Aorta (tissue), 5 donors: ENCODE data around the gene DCXR. TPM values are rescaled to one million over a fixed set of nuclear protein-coding genes. Genes with fewer than 3 reads are reported as not detected.

Source experiments
- ATAC-seq: fragments of 200-7000 bp; cut with Tn5 transposase; one replicate; pipeline ENCODE4 v1.9.1; 2022; ENCODE audit warnings: moderate library complexity; ENCODE audit not compliant: low FRiP score
- DNase-seq, 2 donors: peaks; one replicate each; pipeline ENCODE4 v3.0.0-alpha.2; 2020
- H3K27ac ChIP-seq, 2 donors: one replicate each; pipeline ENCODE4 v1.5.1; 2013; ENCODE audit warnings: low read length in 2 of 2, mild to moderate bottlenecking in 2 of 2, moderate library complexity in 2 of 2, control low read depth in 1 of 2, inconsistent platforms in 1 of 2, low read depth in 1 of 2
- H3K27me3 ChIP-seq, 2 donors: one replicate each; pipeline ENCODE4 v1.6.1; 2013; ENCODE audit warnings: control low read depth in 1 of 2, low read length in 1 of 2, mild to moderate bottlenecking in 1 of 2, moderate library complexity in 1 of 2; ENCODE audit not compliant: insufficient read depth in 2 of 2, control insufficient read depth in 1 of 2
- H3K36me3 ChIP-seq, 2 donors: one replicate each; pipeline ENCODE4 v1.6.1; 2013; ENCODE audit warnings: control low read depth in 1 of 2, low read length in 1 of 2, mild to moderate bottlenecking in 1 of 2; ENCODE audit not compliant: insufficient read depth in 2 of 2, control insufficient read depth in 1 of 2
- H3K4me1 ChIP-seq, 2 donors: one replicate each; pipeline ENCODE4 v1.6.1; 2013; ENCODE audit warnings: low read length in 2 of 2, control low read depth in 1 of 2, mild to moderate bottlenecking in 1 of 2, moderate library complexity in 1 of 2; ENCODE audit not compliant: insufficient read depth in 2 of 2, control insufficient read depth in 1 of 2
- H3K4me3 ChIP-seq, 2 donors: one replicate each; pipeline ENCODE4 v1.5.1; 2013; ENCODE audit warnings: low read length in 2 of 2, control low read depth in 1 of 2, mild to moderate bottlenecking in 1 of 2
- H3K9me3 ChIP-seq: one replicate; pipeline ENCODE4 v1.6.1; 2013; ENCODE audit warnings: mild to moderate bottlenecking, low read length; ENCODE audit not compliant: control insufficient read depth
- WGBS, 2 donors: extraction: QIAGEN DNeasy Blood & Tissue Kit; methylation state at CpG; one replicate each; pipeline ENCODE4 v1.1.7; 2013; 5-methylcytosine and 5-hydroxymethylcytosine counted together
- intact Hi-C, 2 donors: fragments of 100-400 bp; cut with DNase I; formaldehyde crosslinking; loops; one replicate each; pipeline versions ENCODE4 v1.14.2 to v1.15.0; 2022
- polyA plus RNA-seq, 2 donors: library from polyadenylated mRNA; stranded (reverse); fragments of 200-250 nt; gene quantifications; one replicate each; pipeline ENCODE4 v1.2.3, GENCODE V29; 2013
- total RNA-seq, 2 donors: library from RNA; stranded (reverse); fragmentation: NEBNext Ultra II Directional; extraction: Animal tissue kit (Norgen Biotek cat#: 25700); gene quantifications; one replicate each; pipeline ENCODE4 v1.2.1, GENCODE V29; 2021
- donor health status: healthy with polysubstance abuse.
- donor health status: Bipolar disorder and iron deficiency.
- donor health status: DM: no; HTN: no; CAD: no.
- donor health status: DM: no; HTN: no; CAD: no.
- donor health status: DM: yes; HTN: yes; CAD: no.

The DCXR gene
- total and polyA plus RNA-seq, 4 donors, result 34.9 to 81.0 (median 71.1) TPM

DNA sequence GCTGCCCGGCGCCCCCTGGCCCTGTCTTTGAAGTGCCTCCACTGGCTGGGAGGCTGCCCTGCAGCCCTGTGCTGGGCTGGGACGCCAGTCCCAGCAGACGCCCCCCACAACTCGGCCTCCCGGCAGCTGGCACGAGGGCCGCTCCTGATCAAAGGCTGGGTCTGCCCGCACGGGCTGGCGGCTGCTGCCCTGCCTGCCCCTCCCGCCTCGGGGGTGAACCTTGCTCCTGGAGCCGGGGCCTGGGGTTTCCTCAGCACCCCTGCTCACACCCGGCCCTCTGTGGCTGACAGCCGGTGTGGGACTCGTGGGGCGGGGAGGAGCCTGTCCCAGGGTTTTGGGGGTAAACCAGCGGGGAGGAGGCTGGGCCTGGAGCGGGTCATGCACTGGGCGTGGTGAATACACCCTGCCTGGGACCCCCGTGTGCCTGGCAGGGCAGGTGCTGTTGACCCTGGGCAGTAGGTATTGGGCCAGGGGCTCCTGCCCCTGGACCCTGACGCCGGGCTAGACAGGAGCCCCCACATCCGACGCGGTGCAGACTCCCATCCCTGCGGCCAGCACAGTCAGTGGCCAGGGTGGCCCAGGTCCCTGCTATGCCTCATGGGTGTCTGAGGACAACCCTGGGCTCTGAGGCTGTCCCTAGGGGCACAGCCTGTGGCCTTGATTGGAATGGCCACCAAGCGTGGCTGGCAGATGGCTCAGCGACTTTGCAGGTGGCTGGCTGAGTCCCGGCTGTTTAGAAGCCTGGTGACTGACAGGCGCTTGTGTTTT, 36.5 kb downstream of the DCXR start:
- Histone ChIP-seq H3K4me1 (no peaks in the 10 kb centered on the region), H3K27me3 (no peaks in the 10 kb centered on the region), H3K27ac (no peak overlapping the region), H3K9me3 (no peaks in the 10 kb centered on the region), H3K36me3 (no peaks in the 10 kb centered on the region), H3K4me3 (no peak overlapping the region)
- intact Hi-C loops, result no loop called here
- DNase-seq (no peak), ATAC-seq (no peak)
- WGBS, 2 donors, result 92 to 95% methylated on average over 31 to 32 of the region's 32 CpGs

DNA sequence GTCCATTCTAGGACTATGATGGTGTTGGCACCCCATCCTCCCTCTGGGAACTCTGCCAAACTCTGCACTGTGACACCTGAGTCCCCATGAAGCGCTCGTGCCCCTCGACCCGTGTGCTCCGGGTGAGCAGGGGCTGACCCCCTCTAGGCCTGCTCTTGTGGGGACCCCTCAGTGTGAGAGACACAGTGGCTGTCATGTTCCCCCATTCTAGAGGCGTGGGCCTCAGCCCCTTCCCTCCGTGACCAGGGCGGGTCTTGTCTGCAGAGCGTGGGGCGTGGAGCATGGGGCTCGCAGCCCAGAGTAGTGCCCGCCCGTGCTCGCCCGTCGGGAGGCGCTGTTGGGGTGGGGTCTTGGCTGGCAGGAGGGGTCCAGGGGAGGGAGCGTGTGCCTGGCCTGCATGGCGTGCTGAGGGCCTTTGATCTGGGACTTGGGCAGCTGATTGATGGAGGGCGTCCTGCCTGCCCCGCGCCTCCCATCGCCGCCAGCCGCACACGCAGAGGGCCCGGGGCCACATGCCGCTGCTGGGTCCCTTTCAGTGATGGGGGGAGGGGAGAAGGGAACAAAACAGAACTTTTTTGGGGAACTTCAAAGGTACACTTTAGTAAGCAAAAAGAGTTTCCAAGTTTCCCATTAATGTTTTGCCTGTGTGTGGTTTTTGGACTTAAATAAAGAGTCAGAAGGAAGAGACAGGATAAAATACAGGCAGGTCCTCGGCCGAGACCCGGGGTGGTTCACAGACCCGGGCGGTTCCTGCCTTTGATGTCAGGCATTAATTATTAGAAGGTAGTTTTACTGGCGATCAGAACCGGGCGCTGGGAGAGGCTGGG, 37.3 kb downstream of the DCXR start:
- WGBS, 2 donors, result 89 to 94% methylated on average over 31 to 36 of the region's 36 CpGs
- no peaks in the 10 kb centered on the region for H3K9me3 ChIP-seq
- no peaks in the 10 kb centered on the region for H3K4me1 ChIP-seq
- no peak overlapping the region for H3K4me3 ChIP-seq
- H3K36me3 ChIP-seq, result no peaks in the 10 kb centered on the region
- DNase-seq (no peak), ATAC-seq (no peak)
- no peaks in the 10 kb centered on the region for H3K27me3 ChIP-seq
- no peak overlapping the region for H3K27ac ChIP-seq
- intact Hi-C loops, result no loop called here

DNA sequence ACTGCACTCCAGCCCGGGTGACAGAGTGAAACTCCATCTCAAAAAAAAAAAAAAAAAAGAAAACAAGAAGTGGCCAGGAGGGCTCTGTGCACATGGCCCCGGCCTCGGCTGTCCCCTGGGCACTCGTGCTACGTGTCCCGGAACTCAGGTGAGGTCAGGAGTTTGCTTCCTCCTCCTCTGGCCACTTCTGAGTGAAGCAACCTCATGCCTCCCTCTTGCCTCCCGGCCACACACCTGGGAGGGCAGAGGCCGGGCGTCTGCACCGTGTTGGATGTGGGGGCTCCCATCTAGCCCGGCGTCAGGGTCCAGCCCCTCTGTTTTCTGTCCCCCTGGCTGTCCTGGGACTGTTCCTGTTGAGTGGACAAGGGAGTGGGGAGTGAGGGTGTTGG, 37.9 kb downstream of the DCXR start:
- Histone ChIP-seq H3K4me3 (no peak overlapping the region), H3K27me3 (no peaks in the 10 kb centered on the region), H3K27ac (no peak overlapping the region), H3K36me3 (no peaks in the 10 kb centered on the region), H3K4me1 (no peaks in the 10 kb centered on the region), H3K9me3 (no peaks in the 10 kb centered on the region)
- ATAC-seq, result no peak
- intact Hi-C loops, result no loop called here
- no peak for DNase-seq
- WGBS, 2 donors, result 94% methylated on average over 11 to 12 of the region's 12 CpGs

DNA sequence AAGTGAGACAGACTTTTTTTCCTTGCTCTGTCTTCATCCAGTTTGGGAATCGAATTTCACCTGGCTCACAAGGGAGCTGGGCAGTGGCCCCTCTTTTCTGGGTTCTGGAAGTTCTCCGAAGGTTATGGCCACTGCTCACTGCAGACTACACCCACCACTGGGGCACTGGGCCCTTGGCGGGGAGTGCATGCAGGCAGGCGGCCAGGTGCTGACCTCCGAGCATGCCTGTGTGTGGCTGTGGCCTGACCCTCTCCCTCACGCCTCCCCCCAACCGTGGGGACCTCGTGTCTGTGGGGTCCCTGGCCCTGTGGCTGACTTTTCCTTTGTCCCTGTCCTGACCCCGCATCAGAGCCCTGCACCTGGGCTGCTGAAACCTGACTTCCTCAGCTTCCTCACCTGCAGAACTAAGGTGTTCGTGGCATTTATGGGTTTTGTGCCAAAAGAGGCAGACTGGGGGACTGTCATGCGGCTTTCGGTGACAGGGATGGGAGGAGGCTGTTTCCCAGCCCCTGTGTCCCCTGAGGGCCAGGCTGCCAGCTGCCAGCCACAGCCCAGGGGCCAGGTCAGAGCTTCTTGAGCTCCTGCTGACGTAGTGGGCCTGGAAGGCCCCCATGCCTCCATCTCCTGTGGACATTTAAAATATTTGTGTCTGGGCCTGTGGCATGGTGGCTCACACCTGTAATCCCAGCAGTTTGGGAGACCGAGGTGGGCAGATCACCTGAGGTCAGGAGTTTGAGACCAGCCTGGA, 38.6 kb downstream of the DCXR start:
- ATAC-seq (no peak), DNase-seq (peak in 1 of 2 donors; percentile 41)
- Histone ChIP-seq H3K27me3 (no peaks in the 10 kb centered on the region), H3K4me1 (no peaks in the 10 kb centered on the region), H3K9me3 (no peaks in the 10 kb centered on the region), H3K36me3 (no peaks in the 10 kb centered on the region), H3K27ac (no peak overlapping the region), H3K4me3 (no peak overlapping the region)
- intact Hi-C loops, result no loop called here
- WGBS, 2 donors, result 92 to 93% methylated on average over 14 of the region's 14 CpGs

DNA sequence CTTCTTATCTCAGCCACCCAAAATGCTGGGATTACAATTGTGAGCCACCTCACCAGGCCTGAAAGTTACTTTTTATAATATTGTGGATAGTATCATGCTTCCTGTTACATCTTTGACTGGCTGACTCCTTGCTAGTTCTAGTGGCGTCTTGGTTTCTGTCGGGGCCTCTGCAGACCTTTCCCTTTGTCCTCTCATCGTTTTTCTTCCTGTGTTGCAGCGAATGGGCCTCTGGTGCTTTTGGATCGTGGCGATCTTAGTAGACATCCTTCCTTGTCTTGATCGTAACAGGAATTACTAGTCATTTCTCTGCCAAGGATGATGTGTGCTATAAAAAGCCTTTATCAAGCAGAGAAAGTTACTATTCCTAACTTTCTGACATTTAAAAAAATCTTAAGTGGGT, 39.3 kb downstream of the DCXR start:
- 91 to 96% methylated on average over 7 of the region's 7 CpGs for WGBS, 2 donors
- intact Hi-C loops, result no loop called here
- Histone ChIP-seq H3K27ac (no peak overlapping the region), H3K36me3 (no peaks in the 10 kb centered on the region), H3K27me3 (no peaks in the 10 kb centered on the region), H3K4me3 (no peak overlapping the region), H3K9me3 (no peaks in the 10 kb centered on the region), H3K4me1 (no peaks in the 10 kb centered on the region)
- ATAC-seq, result no peak
- DNase-seq, result no peak

DNA sequence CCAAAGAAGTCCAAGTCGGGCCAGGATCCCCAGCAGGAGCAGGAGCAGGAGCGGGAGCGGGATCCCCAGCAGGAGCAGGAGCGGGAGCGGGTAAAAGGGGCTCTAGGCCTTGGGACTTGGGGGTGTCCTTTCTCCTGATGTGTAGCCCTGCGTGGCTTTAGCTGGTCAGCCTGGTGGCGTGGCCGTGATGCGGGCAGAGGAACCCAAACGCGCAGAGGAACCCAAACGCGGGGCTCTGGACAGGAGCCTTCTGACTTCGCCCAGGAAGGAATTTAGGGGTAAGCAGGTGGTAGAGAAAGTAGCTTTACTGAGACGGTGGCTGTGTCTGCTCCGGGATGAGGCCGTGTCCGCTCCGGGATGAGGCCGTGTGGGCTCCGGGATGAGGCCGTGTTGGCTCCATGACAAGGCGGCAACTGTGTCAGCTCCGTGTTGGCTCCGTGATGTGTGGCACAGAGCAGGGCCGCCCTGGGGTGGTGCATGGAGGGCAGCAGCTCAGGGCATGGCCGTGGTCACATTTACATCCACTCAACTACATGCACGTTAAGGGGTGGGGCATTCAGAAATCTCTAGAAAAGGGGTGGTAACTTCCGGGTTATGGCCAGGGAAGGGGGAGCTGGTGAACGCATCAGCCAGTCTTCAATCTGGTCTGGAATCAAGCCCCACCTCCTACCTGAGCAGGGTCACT, 40.6 kb downstream of the DCXR start:
- peak in 1 of 2 donors; percentile 48 for DNase-seq
- Histone ChIP-seq H3K9me3 (no peaks in the 10 kb centered on the region), H3K27ac (no peak overlapping the region), H3K4me1 (no peaks in the 10 kb centered on the region), H3K27me3 (no peaks in the 10 kb centered on the region), H3K36me3 (no peaks in the 10 kb centered on the region), H3K4me3 (no peak overlapping the region)
- ATAC-seq, result no peak
- intact Hi-C loops, result no loop called here
- 95 to 96% methylated on average over 30 of the region's 30 CpGs for WGBS, 2 donors

DNA sequence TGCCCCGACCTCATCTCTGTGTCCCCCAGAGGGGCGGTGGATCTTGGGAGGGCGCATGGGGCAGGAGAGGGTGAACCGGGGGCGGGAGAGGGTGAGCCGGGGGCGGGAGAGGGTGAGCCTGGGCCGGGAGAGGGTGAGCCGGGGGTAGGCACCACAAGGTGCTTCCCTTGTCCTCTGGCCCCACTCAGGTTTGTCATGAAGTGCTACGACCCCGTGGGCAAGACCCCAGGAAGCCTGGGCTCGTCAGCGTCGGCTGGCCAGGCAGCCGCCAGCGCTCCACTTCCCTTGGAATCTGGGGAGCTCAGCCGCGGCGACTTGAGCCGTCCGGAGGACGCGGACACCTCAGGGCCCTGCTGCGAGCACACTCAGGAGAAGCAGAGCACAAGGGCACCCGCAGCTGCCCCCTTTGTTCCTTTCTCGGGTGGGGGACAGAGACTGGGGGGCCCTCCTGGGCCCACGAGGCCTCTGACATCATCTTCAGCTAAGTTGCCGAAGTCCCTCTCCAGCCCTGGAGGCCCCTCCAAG, 41.2 kb downstream of the DCXR start:
- intact Hi-C loops, result no loop called here

More for the DNA sequence above, 41.2 kb downstream of the DCXR start:
- 95 to 96% methylated on average over 27 to 28 of the region's 28 CpGs for WGBS, 2 donors
- no peaks in the 10 kb centered on the region for H3K27me3 ChIP-seq
- no peaks in the 10 kb centered on the region for H3K9me3 ChIP-seq
- no peaks in the 10 kb centered on the region for H3K4me1 ChIP-seq
- DNase-seq (peak in 1 of 2 donors; percentile 45), ATAC-seq (no peak)
- no peak overlapping the region for H3K4me3 ChIP-seq
- no peak overlapping the region for H3K27ac ChIP-seq
- no peaks in the 10 kb centered on the region for H3K36me3 ChIP-seq
